Measurements from ENCODE around the gene CCDC69.
A peak's percentile ranks its signal among the peaks of the same experiment; 100 is the strongest.

DNA sequence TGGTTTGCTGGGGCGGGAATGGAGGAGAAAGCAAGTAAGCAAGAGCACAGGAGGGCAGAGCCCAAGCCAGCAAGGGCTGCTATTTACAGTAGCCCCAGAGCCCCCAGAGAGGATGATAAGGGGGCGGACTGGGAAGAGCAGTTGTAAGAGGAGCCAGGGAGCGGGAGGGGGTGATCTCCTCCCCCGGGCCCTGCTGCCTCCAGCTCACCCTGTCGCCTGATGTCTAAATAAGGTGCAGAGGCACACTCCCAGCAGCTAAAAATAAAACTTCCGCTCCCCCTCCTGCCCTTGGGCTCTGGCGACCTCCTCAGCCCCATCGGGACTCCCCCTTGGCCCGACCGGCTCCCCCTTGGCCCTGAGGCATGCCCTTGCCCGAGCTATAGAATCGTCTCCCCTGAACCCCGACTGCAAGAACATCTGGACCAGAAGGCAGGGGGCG, 14.4 kb upstream of the CCDC69 start:
- peak; percentile 62; the same call in 1 of the 2 replicates for TF ChIP-seq POLR2A (IDR thresholded peaks at IDR 0.05; ENCODE audit: low read depth, low read length)
- 0 out of 2 replicates have a peak, but pooled peaks have one; percentile 39 for TF ChIP-seq POLR2AphosphoS5 (IDR thresholded peaks at IDR 0.05; ENCODE audit: low read depth, low read length)
- no peak for TF ChIP-seq TAF1 (IDR thresholded peaks at IDR 0.05; ENCODE audit: borderline replicate concordance, low read depth, low read length)
